Activated naive CD4-positive, alpha-beta T cell treated with Interleukin-2 at 50 U/mL for 16 hours (primary cell): ENCODE measurements around the gene MEP1B.
"Not testable (repeated sequence)": the region's sequence is repeated elsewhere in the genome, so short reads cannot be mapped to it uniquely, and the experiment has no call there.

ENCODE experiments used
- DNase-seq: peaks from one replicate; pipeline ENCODE4 v3.0.0-alpha.2; 2020

MEP1B gene

DNA sequence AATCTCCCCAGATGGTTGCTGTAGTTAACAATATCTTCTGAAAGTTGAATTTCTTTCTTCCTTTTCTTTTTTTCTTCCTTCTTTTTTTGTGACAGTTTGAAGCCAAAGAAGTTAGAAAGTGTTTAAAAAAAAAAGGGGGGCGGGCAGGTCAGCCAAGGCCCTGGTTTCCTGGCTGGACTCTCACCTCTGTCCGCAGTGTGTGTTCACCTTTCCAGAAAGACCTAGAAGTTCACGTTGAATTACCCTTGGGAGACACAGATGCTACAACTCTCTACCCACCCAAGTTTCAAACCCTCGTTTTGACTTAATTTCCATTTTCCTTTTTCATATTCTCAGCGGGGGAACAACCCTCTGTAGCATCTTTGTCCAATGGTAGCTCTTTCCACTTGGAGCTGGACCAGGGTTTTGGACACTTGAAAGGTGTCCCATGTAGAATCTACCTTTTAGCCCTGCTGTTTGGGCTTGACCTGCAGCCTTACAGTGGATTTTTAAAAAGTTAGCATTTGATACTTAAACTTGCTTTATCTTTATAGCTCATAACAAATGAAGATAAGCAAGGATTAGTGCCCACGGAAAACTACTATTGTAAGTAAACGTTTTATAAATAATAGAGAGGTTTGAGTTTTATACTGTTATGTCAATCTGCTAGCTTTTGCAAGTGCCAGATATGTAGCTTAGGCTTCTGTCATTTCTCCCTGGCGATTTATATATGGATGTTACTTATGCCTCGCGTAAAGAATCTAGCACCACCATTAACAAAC is 20.0 kb downstream of the MEP1B start:
- DNase-seq, result no peak

DNA sequence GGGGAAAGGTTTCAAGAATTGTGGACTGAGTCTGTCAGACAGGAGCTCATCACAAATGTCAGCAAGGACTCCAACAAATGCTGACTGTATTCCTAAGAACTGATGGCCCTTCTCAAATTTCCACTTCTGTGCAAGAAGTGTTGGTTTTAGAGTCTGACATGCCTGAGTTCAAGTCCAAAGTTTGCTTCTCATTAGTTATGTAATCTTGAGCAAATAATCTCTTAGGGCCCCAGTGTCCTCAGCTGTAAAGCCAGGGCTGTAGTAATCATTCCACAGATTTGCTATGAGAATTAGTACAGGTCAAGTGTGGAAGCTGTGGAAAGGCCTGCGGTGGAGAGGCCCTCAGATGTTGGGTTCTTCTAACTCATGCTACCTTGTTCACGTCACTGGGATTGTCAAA is 23.9 kb downstream of the MEP1B start:
- no peak for DNase-seq

DNA sequence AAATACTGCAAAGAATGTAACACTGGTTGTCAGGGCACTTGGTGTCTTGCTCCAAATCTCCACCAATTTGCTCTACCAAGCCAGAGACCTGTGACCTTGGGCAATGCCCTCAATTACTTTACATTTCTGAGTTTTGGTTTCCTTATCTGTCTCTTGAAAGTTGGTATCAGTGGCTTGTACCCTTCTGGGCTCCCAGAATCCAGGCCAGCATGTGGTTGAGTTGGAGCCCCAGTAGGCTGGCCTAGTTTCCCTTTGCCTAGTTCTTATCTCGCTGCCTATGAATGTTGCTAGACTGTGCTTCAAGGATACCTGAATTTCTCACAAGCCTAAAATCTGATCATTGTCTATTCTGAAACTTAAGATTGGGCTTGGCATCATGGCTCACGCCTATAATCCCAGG is 26.6 kb downstream of the MEP1B start:
- DNase-seq, result no peak

DNA sequence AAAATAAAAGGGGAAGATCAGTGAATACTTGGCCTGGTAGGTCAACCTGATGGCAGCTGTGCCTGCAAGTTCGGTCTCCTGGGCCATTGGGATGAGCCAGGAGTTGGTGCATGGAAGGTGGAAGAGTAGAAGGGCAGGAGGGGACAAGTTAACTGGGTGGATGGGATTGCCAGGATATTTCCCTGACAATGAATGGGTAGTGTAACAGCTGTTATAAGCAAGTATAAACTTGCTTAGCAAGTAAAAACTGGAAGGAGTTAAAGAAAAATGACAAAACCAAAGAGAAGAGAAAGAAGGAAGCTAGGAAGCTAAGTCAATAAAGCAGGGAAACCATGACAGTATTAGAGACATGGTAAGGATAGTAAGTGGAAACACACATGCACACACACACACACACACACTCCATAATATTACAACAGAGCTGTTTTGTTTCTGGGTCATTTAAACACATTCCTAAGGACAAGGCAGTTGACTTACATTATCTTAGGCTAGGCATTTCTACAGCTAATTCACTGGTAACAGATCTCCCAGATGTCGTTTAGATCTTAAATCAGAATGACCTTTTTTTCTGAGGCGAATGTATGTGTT is 29.7 kb downstream of the MEP1B start:
- no peak for DNase-seq

DNA sequence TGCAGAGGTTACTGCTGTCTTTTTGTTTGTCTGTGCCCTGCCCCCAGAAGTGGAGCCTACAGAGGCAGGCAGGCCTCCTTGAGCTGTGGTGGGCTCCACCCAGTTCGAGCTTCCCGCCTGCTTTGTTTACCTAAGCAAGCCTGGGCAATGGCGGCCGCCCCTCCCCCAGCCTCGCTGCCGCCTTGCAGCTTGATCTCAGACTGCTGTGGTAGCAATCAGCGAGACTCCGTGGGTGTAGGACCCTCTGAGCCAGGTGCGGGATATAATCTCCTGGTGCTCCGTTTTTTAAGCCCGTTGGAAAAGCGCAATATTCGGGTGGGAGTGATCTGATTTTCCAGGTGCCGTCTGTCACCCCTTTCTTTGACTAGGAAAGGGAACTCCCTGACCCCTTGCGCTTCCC is 43.5 kb downstream of the MEP1B start:
- not testable (repeated sequence) for DNase-seq

DNA sequence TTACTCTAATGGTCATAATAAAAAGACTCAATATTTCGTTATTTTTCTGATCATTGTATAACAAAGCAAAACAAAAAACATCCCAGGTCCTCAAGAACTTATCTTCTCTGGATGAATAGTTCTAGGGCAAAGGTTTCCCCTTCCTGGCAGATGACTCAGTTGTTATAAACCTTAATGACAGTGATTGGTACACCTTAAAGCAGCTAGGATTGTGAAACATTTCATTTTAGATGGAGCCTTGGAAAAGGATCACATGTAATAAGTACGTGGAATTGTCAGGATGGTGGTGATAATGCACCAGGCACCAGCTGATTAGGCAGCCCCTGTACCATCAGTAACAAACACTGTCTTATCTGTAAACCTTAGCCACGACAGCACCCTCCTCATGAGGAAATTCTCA is 47.2 kb downstream of the MEP1B start:
- no peak for DNase-seq

DNA sequence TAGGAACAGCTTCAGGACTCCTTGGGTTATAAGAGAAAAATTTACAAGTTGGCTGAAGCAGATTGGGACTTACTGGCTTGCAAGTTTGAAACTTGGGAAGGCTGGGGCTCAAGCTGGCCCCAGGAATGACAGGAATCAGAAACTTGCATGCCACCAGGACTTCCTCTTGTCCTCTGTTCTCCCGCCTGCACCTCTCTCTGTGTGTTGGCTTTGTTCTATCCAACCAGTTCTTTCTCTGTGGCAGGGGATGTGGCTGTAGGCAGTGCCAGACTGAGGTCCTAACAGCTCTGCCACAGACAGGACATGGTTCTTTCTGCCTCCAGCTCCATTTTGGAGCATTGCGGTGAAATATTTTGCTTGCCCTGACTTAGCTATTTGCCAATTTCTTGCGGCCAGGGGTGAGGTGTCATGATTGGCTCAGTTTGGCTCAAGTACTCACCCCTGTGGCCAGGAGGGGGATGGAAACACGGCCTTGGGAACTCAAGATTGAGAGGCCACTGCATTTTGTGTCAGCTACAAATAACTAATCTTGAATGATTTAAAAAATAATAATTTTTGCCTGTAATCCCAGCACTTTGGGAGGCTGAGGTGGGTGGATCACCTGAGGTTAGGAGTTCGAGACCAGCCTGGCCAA is 48.9 kb downstream of the MEP1B start:
- no peak for DNase-seq

DNA sequence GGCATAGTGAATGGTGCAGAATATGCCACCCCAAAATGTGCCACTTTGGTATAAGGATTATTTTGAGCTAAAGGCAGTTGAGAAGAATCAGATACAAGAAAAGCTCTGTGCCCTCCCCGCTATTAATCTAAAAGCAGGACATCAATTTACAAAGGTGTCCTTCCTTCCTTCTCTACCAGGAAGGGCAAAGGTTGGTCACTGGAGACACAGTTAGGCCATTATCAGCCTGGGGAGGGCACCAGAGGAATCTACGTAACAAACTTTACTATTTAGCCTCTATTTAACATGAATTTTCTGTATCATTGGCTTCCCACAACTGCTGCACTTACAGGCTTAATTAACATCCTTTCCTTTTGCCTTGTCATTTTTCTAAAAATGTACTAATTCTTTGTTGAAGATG is 52.6 kb downstream of the MEP1B start:
- DNase-seq, result no peak

DNA sequence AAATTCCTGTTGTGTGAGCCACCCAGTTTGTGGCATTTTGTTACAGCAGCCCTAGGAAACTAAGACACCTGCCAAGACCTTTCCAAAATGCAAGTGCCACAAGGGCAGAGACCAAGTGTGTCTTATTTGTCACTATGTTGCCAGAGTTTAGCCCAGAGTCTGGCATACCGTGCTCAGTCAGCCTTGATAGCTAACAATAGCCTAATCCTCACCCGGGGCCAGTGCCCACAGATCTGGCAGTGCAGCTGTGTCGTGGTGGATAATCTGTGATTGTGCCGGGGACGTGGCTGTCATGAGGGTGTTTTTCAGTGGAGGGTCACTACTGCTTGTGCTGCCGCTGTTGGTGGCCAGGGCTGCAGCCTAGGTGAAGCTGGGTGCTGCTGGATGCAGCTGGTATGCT is 53.5 kb downstream of the MEP1B start:
- no peak for DNase-seq

DNA sequence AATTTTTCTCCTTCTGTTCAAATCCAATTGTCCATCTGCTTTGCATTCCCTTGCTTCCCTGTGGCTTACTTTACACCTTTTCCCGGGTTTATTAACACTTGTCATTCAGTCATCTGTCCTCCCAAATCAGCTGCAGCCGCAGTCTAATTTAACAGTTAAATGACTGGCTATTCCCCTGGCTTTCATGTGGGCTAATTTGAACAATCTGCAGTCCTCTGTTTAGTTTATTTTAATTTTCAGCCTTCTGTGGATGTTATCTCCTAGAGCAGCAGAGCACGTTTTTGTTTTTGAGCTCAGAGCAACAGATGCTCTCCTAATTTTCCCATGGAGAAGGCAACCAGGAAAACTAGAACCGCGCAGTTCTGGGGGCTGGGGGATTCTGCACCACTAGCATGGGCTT is 55.0 kb downstream of the MEP1B start:
- no peak for DNase-seq

DNA sequence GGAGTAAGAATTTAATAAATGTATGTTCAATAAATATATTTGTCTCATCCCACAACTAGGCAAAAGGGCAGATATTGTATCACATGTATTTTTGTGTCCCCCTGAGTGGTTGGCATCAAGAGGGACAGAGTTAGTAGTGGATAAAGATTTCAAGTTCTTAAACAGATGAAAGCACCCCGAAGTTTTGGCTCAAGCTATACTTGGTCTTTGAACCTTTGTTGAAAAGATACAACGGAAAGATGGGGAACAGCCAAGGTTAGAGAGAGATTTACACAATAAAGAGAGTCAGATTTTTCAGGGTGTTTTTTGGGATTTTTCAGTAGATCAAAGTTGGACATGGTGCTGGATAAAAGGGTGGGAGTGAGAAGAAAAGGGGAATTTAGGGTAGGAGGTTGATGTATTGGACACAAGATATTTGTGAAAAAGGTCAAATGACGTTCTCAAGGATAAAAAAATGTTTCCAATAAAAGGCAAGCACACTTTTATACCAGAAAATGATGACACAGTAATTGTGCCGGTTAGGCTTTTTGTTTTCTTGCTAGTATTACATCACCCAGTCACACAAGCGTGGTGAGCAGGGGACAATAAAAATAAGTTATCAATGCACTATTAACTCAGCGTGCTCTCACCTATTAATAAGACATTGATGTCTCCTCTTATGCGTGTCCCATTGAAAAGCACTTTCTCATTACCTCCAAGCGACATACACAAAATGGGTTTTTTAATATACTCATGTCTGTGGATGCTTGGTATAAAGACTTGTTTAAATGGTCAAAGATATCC is 59.5 kb downstream of the MEP1B start:
- no peak for DNase-seq

DNA sequence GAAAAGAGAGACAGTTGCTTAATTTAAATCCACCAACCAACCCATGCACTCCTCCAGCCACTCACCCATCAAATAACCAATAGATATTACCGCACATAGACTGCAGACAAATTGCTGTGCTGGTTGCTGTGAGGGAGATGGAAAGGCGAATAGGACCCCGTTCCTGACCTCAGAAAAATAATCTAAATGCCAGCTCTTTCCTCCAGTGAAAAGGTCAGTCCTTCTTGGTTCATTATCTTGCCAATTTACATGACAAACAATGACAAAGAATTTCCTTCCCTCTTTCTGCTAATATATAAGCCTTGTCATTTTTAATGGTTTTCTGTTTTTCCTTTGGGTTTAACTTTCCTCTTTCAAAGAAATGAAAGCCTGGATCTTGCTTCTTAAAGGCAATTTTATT is 61.6 kb downstream of the MEP1B start:
- no peak for DNase-seq

DNA sequence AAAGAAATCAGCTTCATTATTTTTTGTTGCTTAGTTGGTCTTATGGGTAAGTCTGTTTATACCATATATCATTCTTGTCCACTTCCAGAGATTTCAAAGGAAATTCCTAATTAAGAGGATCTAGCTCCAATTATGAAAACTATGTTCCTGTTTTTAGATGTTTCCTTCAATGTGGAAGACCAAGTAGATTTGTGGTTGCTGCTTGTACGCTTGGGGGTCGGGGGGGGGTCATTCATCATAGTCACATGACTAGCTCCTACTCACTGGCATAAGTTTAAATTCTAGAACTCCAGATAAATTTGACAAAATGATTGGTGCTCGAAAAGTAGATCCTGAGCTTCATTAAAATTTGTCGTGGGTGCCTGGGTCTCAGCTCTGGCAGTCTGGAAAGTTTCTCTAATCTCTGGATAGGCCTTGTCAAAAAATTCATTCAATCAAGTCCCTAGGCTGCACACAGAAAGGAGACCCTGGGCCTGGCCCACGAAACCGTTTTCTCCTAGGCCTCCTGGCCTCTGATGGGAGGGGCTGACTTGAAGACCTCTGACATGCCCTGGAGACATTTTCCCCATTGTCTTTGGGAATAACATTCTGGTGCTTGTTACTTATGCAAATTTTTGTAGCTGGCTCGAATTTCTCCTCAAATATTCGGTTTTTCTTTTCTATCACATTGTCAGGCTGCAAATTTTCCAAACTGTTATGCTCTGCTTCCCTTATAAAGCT is 62.5 kb downstream of the MEP1B start:
- DNase-seq, result no peak

DNA sequence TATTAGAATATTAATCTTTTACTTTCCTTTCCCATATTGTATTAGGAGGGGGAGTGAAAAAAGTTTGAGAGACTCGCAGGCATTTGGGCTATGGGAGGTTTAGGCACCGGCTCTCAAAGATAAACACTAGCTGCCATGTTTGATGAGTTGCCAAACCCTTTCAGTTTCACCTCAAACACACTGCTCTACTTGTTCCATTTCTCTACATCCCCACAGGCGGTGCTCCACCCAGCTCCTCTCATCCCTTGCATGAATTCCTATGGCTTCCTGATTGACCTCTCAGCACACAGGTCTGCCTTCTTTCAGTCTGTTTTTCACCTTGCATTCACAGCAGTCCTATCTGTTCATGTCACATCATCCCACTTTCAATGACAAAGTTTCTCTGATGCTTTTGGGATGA is 65.7 kb downstream of the MEP1B start:
- no peak for DNase-seq

DNA sequence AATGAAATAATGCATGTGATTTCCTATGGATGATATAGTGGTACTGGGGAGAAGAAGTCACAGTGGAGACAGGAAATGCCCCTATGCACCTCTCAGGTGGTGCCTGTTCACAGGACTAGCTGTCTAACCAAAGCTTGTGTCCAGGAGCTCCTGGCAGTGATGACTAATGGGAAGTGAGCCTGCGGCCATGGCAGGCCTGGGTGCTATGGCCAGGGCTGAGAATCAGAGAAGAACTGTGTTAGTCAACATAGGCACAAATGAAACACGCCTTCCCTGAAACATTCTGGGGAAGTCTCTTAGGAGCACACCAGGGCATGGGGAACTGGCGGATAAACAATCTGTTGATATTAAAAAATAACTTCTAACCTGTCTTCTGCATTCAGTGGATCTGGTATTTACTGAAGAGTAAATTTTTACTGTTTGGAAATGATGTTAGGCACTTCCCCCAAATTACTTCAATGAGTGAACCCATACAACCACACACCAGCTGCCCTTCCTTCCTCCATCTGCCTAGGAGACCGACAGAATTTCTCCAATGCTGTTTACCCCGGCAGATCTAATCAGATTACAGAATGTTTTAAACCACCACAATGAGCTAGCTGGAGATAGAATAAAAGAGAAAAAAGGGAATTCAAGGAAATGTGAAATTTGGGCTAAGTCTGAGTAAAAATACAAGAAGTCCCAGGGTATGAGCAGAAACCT is 67.4 kb downstream of the MEP1B start:
- no peak for DNase-seq

DNA sequence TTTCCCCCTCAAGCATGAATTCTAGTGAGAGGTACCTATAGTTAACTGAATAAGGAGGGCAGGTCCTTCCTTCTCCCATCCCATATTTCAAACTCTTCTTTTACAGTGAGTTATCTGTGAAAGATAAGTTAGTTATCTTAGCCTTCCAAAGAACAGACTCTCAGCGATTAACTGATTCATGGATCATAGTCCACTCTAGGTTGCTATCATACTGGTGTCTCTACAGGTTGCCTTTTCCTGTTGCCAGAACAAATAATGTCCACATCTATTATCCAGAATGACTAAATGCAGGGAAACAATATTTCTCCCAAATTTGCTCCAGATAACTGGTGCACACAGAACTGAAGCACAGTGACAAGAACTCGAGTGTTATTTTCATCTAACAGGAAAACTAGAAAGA is 68.3 kb downstream of the MEP1B start:
- DNase-seq, result no peak

DNA sequence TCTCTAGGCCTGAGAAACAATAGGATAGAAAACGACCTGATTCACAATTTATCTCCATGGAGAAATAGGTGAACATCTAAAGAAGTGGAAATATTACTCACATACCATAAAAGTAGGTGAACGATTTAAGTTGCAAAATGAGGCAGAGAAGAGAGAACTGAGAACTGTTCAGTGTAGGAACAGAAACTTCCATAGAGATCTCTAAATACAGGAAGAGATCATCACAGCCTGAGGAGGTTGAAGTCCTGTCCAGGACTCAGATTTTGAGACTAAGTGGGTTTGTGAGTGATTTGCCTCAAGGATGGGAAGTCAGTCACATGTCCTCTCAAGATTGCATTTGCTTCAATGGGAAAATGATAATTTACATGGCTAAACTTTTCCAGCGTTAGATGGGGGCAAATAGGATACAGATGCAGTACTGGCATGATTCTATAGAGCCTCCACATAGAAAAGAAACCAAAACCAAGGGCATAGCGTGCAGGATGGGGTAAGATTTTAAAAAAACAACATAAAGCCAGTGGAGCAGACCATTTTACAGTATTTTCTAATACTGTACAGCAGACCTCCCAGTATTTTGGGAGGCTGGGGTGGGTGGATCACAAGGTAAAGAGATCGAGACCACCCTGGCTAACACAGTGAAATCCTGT is 68.8 kb downstream of the MEP1B start:
- DNase-seq, result no peak

DNA sequence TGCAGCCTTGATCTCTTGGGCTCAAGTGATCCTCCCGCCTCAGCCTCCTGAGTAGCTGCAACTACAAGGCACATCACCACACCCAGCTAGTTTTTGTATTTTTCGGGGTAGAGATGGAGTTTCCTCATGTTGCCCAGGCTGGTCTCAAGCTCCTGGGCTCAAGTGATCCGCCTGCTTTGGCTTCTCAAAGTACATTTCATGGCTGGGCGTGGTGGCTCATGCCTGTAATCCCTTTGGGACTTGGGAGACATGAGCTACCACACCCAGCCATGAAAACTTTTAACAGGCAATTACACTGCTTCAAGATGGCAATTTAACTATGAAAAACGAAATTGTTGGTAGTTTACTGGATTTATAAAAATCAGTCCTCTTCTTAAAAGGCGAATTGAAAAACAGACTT is 69.7 kb downstream of the MEP1B start:
- no peak for DNase-seq

DNA sequence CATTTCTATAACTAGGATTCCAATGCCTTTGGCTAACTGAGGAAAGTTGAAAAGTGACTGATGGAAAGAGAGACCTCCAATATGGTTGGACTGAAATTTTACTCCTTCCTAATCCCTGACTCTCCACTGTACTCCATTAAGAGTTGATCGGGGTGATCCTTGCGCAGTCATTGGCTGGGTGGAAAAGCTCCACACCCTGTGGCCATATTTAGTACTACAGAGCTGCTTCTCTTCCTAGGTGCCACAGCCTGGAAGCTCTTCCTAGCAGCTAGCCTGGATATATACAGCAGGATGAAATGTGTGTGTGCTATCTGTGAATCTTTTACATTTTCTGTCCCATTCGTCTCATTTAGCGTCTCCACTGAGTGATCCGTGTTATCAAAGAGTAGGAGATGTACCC is 71.2 kb downstream of the MEP1B start:
- no peak for DNase-seq

DNA sequence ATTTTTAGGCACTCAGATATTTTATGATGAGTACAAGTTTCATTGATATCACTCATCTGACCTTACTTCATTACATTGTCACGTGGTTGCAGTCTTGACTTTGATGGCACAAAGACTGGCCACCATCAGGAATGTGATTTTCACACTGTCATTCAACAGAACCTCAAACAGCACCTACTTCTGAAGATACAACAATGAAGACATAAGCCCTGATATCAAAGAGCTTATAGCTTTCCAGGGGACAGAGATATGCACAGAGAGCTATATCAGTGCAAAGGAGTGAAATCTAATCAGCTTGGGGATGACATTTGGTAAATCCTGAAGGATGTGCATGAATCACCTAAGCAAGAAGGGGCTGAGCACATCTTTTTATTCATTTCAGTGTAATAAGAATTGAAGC is 72.3 kb downstream of the MEP1B start:
- DNase-seq, result no peak

DNA sequence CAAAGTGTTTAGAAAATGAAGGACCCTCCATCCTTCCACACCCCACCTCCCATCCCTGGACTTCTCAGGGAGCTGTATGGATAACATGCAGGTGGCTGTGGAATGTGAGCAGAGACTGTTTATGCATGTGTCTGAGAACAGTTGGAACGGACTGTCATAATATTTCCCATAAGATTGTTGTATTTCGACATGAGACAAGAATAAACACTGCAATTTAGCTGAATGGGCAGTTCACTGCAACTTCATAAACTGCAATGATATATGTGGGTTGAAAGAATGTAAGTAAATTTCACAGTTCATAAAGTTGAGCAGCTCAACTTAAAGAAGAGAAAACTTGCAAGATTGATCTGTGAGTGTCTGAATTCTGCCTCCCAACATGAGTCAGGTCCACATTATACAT is 74.6 kb downstream of the MEP1B start:
- no peak for DNase-seq

DNA sequence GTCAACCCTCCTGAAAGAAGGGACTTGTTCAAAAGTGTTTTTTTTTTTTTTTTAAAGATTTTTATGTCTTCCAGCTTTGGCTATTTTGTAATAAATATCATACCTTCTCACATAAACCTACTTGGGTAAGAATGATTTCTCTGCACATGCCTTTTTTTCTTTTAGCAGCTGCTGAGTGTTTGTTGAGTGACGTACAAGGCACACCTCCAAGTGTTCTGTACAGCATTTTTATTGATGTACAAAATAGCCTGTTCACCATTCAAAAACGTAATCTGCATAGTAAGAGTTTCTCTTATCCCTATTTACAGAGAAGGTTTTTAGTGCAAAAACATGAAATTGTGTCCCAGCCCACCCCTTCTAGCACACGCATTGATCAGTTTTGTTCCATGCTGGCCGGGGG is 77.6 kb downstream of the MEP1B start:
- DNase-seq, result no peak
